ENCODE data around the gene CCDC142.
"Not testable (repeated sequence)": the region's sequence is repeated elsewhere in the genome, so short reads cannot be mapped to it uniquely, and the experiment has no call there.

CCDC142 gene

GRCh38 chr2:74491648-74492544 is 9.1 kb upstream of the CCDC142 start:
- no peak overlapping the region for H3K4me3 ChIP-seq (ENCODE audit: low read depth, low read length)
- no peak for TF ChIP-seq CTCF (IDR thresholded peaks at IDR 0.05; ENCODE audit: low read depth, low read length, missing control alignments)
- DNase-seq (ENCODE audit: low read depth): no peak
- in situ Hi-C loops (cut with HindIII; ENCODE audit: low sequenced_read_pairs): loop anchor here (5.0 kb wide), 1 partner anchor 85 kb away; no protein-coding TSS in a partner anchor

- no peak for DNase-seq (ENCODE audit: low read depth)
- no peak overlapping the region for H3K4me3 ChIP-seq (ENCODE audit: low read depth, low read length)
- no peak for TF ChIP-seq CTCF (IDR thresholded peaks at IDR 0.05; ENCODE audit: low read depth, low read length, missing control alignments)
- in situ Hi-C loops (cut with HindIII; ENCODE audit: low sequenced_read_pairs): loop anchor here (5.0 kb wide), 1 partner anchor 87 kb away; no protein-coding TSS in a partner anchor
These were observed 7.1 kb upstream of the CCDC142 start for GRCh38 chr2:74489906-74490305.

GRCh38 chr2:74488643-74489481 is 6.1 kb upstream of the CCDC142 start:
- no peak for TF ChIP-seq CTCF (IDR thresholded peaks at IDR 0.05; ENCODE audit: low read depth, low read length, missing control alignments)
- no peak for DNase-seq (ENCODE audit: low read depth)
- H3K4me3 ChIP-seq (ENCODE audit: low read depth, low read length): no peak overlapping the region
- in situ Hi-C loops (cut with HindIII; ENCODE audit: low sequenced_read_pairs): no loop called here

- no peak for DNase-seq (ENCODE audit: low read depth)
- in situ Hi-C loops (cut with HindIII; ENCODE audit: low sequenced_read_pairs): no loop called here
- TF ChIP-seq CTCF (IDR thresholded peaks at IDR 0.05; ENCODE audit: low read depth, low read length, missing control alignments): no peak
- H3K4me3 ChIP-seq (ENCODE audit: low read depth, low read length): no peak overlapping the region
These were observed 3.3 kb upstream of the CCDC142 start for GRCh38 chr2:74486141-74486540.

GRCh38 chr2:74483675-74484164 is 922 bp upstream of the CCDC142 start:
- DNase-seq (ENCODE audit: low read depth); in situ Hi-C loops (cut with HindIII; ENCODE audit: low sequenced_read_pairs): not testable (repeated sequence)
- H3K4me3 ChIP-seq (ENCODE audit: low read depth, low read length): peak overlapping the region; percentile 94

GRCh38 chr2:74481961-74482800 is 617 bp downstream of the CCDC142 start:
- peak overlapping the region; percentile 94 for H3K4me3 ChIP-seq (ENCODE audit: low read depth, low read length)
- DNase-seq (ENCODE audit: low read depth): no peak
- in situ Hi-C loops (cut with HindIII; ENCODE audit: low sequenced_read_pairs): no loop called here
- no peak for TF ChIP-seq CTCF (IDR thresholded peaks at IDR 0.05; ENCODE audit: low read depth, low read length, missing control alignments)

Data from astrocyte of the cerebellum (primary cell).